Nephron (organoid): ENCODE data around the gene AATF.

Source experiments
- H3K27ac Mint-ChIP-seq, 3 experiments: 2 replicates each; pipeline ENCODE4 v1.8.0; 2020; ENCODE audit warnings: mixed read lengths in 3 of 3, mild to moderate bottlenecking in 2 of 3, moderate library complexity in 1 of 3
- H3K27me3 Mint-ChIP-seq: 2 replicates; pipeline ENCODE4 v1.8.0; 2021; ENCODE audit warnings: low read depth, mild to moderate bottlenecking, moderate library complexity, mixed read lengths
- H3K36me3 Mint-ChIP-seq: 2 replicates; pipeline ENCODE4 v1.8.0; 2020; ENCODE audit warnings: low read depth, mixed read lengths
- H3K4me1 Mint-ChIP-seq: 2 replicates; pipeline ENCODE4 v1.8.0; 2020; ENCODE audit warnings: mixed read lengths
- H3K4me3 Mint-ChIP-seq, 3 experiments: 2 replicates each; pipeline ENCODE4 v1.8.0; 2020; ENCODE audit warnings: mild to moderate bottlenecking in 3 of 3, mixed read lengths in 3 of 3, moderate library complexity in 2 of 3
- H3K9me3 Mint-ChIP-seq: 2 replicates; pipeline ENCODE4 v1.8.0; 2020; ENCODE audit warnings: mixed read lengths
- CTCF ChIP-seq, 3 experiments: fragments of 200-600 bp; sonication (generic); IDR thresholded peaks; one replicate each; pipeline ENCODE4 v1.5.0; 2021; ENCODE audit warnings: antibody characterized with exemption in 3 of 3; ENCODE audit not compliant: unreplicated experiment in 3 of 3

The AATF gene

GRCh38 chr17:36950027-36950426 is 1.3 kb downstream of the AATF start:
- TF ChIP-seq CTCF (IDR thresholded peaks at IDR 0.05; ENCODE audit: unreplicated experiment in 3 of 3) = no peak
- H3K4me3 Mint-ChIP-seq = peak overlapping the region; percentile 92 to 95 (median 95)
- H3K36me3 Mint-ChIP-seq = peaks cover 48% of the 10 kb centered on the region
- H3K27ac Mint-ChIP-seq = peak overlapping the region; percentile 58 to 90 (median 85)
- peaks cover 38% of the 10 kb centered on the region for H3K27me3 Mint-ChIP-seq
- H3K9me3 Mint-ChIP-seq = no peaks in the 10 kb centered on the region
- H3K4me1 Mint-ChIP-seq = peaks cover 25% of the 10 kb centered on the region

GRCh38 chr17:36951084-36951789 is 2.5 kb downstream of the AATF start:
- no peaks in the 10 kb centered on the region for H3K9me3 Mint-ChIP-seq
- H3K4me3 Mint-ChIP-seq = peak overlapping the region; percentile 13 to 92 (median 48)
- H3K27me3 Mint-ChIP-seq = peaks cover 26% of the 10 kb centered on the region
- H3K27ac Mint-ChIP-seq = no peak overlapping the region
- peaks cover 59% of the 10 kb centered on the region for H3K36me3 Mint-ChIP-seq
- no peak for TF ChIP-seq CTCF (IDR thresholded peaks at IDR 0.05; ENCODE audit: unreplicated experiment in 3 of 3)
- H3K4me1 Mint-ChIP-seq = peaks cover 25% of the 10 kb centered on the region

GRCh38 chr17:36971508-36971907 is 22.8 kb downstream of the AATF start:
- no peak for TF ChIP-seq CTCF (IDR thresholded peaks at IDR 0.05; ENCODE audit: unreplicated experiment in 3 of 3)
- no peaks in the 10 kb centered on the region for H3K9me3 Mint-ChIP-seq
- no peak overlapping the region for H3K4me3 Mint-ChIP-seq
- H3K4me1 Mint-ChIP-seq = peaks cover 23% of the 10 kb centered on the region
- peak overlapping the region in 1 of 3 experiments; percentile 56 for H3K27ac Mint-ChIP-seq
- no peaks in the 10 kb centered on the region for H3K27me3 Mint-ChIP-seq
- H3K36me3 Mint-ChIP-seq = peaks cover 34% of the 10 kb centered on the region

- Mint-ChIP-seq H3K27me3 (no peaks in the 10 kb centered on the region), H3K36me3 (peaks cover 30% of the 10 kb centered on the region), H3K9me3 (no peaks in the 10 kb centered on the region), H3K4me1 (peaks cover 23% of the 10 kb centered on the region), H3K4me3 (no peak overlapping the region), H3K27ac (peak overlapping the region in 2 of 3 experiments; percentile 3 to 56)
- TF ChIP-seq CTCF (IDR thresholded peaks at IDR 0.05; ENCODE audit: unreplicated experiment in 3 of 3) = no peak
Observed at GRCh38 chr17:36972186-36972700, 23.5 kb downstream of the AATF start.

- no peaks in the 10 kb centered on the region for H3K9me3 Mint-ChIP-seq
- peak overlapping the region in 1 of 3 experiments; percentile 56 for H3K27ac Mint-ChIP-seq
Observed at GRCh38 chr17:36972905-36973304, 24.2 kb downstream of the AATF start.

More at GRCh38 chr17:36972905-36973304, 24.2 kb downstream of the AATF start:
- no peak overlapping the region for H3K4me3 Mint-ChIP-seq
- peaks cover 23% of the 10 kb centered on the region for H3K4me1 Mint-ChIP-seq
- peaks cover 23% of the 10 kb centered on the region for H3K36me3 Mint-ChIP-seq
- no peak for TF ChIP-seq CTCF (IDR thresholded peaks at IDR 0.05; ENCODE audit: unreplicated experiment in 3 of 3)
- no peaks in the 10 kb centered on the region for H3K27me3 Mint-ChIP-seq
